MCF 10A (cell line): ENCODE measurements around the gene ZNF552. TPM values are rescaled to one million over a fixed set of nuclear protein-coding genes. Genes with fewer than 3 reads are reported as not detected.
"Not testable (repeated sequence)": the region's sequence is repeated elsewhere in the genome, so short reads cannot be mapped to it uniquely, and the experiment has no call there.

Source experiments
- BruUV-seq: library from RNA; stranded (reverse); fragments of 400-500 nt; replicated peaks from 2 replicates; lab custom pipeline; 2021; lab: Mats Ljungman, UMichigan
- CTCF ChIA-PET: fragments of 300-600 bp; sonication (Branson Sonifier 250); formaldehyde crosslinking; extraction: SDS; loops from one replicate; lab custom pipeline; 2021; ENCODE audit warnings: antibody characterized with exemption, inconsistent platforms; lab: Yijun Ruan, JAX
- POLR2A ChIA-PET: fragments of 300-600, 350-650 bp; sonication (Branson Sonifier 250); formaldehyde crosslinking; extraction: SDS; loops from one replicate; lab custom pipeline; 2020; ENCODE audit warnings: antibody characterized with exemption, inconsistent platforms; lab: Yijun Ruan, JAX
- DNase-seq: peaks from one replicate; pipeline ENCODE4 v3.0.0-alpha.2; 2018; ENCODE audit not compliant: unreplicated experiment
- H3K27ac Mint-ChIP-seq: one replicate; pipeline ENCODE4 v1.8.0; 2022; ENCODE audit warnings: mild to moderate bottlenecking, low read depth, mixed read lengths; ENCODE audit not compliant: unreplicated experiment
- H3K27me3 Mint-ChIP-seq: one replicate; pipeline ENCODE4 v1.8.0; 2022; ENCODE audit warnings: mixed read lengths; ENCODE audit not compliant: insufficient read depth, unreplicated experiment
- H3K36me3 Mint-ChIP-seq: one replicate; pipeline ENCODE4 v1.8.0; 2022; ENCODE audit warnings: mild to moderate bottlenecking, moderate library complexity, mixed read lengths; ENCODE audit not compliant: insufficient read depth, unreplicated experiment
- H3K4me1 Mint-ChIP-seq: one replicate; pipeline ENCODE4 v1.8.0; 2022; ENCODE audit warnings: mixed read lengths; ENCODE audit not compliant: insufficient read depth, unreplicated experiment
- H3K4me3 Mint-ChIP-seq: one replicate; pipeline ENCODE4 v1.8.0; 2022; ENCODE audit warnings: mild to moderate bottlenecking, moderate library complexity, mixed read lengths; ENCODE audit not compliant: unreplicated experiment
- H3K9me3 Mint-ChIP-seq: one replicate; pipeline ENCODE4 v1.8.0; 2022; ENCODE audit warnings: mixed read lengths; ENCODE audit not compliant: unreplicated experiment
- intact Hi-C: fragments of 100-400 bp; cut with micrococcal nuclease; formaldehyde crosslinking; loops from 2 replicates; pipeline ENCODE4 v1.14.1; 2022
- total RNA-seq: library from RNA; stranded (reverse); gene quantifications from 2 replicates; pipeline ENCODE4 v1.2.3, GENCODE V29; 2022
- TF ChIP-seq, protein P1 (sequence below): fragments of 200-600 bp; IDR thresholded peaks from one replicate; pipeline ENCODE4 v1.8.0; 2022; ENCODE audit warnings: antibody characterized with exemption, mild to moderate bottlenecking; ENCODE audit not compliant: unreplicated experiment

The ZNF552 gene
- total RNA-seq, 1 experiment from 2014 or later = 5.6 TPM

- H3K9me3 Mint-ChIP-seq = no peaks in the 10 kb centered on the region
- intact Hi-C loops = no loop called here
- TF ChIP-seq, protein P1, sequence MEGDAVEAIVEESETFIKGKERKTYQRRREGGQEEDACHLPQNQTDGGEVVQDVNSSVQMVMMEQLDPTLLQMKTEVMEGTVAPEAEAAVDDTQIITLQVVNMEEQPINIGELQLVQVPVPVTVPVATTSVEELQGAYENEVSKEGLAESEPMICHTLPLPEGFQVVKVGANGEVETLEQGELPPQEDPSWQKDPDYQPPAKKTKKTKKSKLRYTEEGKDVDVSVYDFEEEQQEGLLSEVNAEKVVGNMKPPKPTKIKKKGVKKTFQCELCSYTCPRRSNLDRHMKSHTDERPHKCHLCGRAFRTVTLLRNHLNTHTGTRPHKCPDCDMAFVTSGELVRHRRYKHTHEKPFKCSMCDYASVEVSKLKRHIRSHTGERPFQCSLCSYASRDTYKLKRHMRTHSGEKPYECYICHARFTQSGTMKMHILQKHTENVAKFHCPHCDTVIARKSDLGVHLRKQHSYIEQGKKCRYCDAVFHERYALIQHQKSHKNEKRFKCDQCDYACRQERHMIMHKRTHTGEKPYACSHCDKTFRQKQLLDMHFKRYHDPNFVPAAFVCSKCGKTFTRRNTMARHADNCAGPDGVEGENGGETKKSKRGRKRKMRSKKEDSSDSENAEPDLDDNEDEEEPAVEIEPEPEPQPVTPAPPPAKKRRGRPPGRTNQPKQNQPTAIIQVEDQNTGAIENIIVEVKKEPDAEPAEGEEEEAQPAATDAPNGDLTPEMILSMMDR = no peak
- no peak overlapping the region for H3K4me3 Mint-ChIP-seq
- POLR2A ChIA-PET = interaction anchor here (0.7 to 3.7 kb wide), 2 partner anchors 8 to 14 kb away, joined by 3 to 60 read pairs; no protein-coding TSS in a partner anchor
- DNase-seq = no peak
- no peak overlapping the region for H3K27ac Mint-ChIP-seq
- H3K4me1 Mint-ChIP-seq = peaks cover 10% of the 10 kb centered on the region
- CTCF ChIA-PET = interaction anchor here (0.7 kb wide), 1 partner anchor 83 kb away, joined by 3 read pairs; no protein-coding TSS in a partner anchor
- no peaks in the 10 kb centered on the region for H3K27me3 Mint-ChIP-seq
- peaks cover 56% of the 10 kb centered on the region for H3K36me3 Mint-ChIP-seq
- BruUV-seq = no TSS peak
Measured at GRCh38 chr19:57812226-57812625, 2.5 kb downstream of the ZNF552 start.

DNA sequence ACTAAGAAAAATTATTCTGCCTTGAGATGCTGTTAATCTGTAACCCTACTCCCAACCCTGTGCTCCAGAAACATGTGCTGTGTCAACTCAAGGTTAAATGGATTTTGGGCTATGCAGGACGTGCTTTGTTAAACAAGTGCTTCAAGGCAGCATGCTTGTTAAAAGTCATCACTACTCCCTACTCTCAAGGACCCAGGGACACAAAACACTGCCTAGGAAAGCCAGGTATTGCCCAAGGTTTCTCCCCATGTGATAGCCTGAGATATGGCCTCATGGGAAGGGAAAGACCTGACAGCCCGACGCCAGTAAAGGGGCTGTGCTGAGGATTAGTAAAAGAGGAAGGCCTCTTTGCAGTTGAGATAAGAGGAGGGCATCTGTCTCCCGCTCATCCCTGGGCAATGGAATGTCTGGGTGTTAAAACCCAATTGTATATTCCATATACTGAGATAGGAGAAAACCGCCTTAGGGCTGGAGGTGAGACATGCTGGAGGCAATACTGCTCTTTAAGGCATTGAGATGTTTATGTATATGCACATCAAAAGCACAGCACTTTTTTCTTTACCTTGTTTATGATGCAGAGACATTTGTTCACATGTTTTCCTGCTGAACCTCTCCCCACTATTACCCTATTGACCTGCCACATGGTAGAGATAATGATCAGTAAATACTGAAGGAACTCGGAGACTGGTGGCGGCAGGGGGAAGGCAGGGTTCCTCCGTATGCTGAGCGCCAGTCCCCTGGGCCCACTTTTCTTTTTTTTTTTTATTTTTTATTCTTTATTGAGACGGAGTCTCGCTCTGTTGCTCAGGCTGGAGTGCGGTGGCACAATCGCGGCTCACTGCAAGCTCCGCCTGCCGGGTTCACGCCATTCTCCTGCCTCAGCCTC, 4.1 kb downstream of the ZNF552 start:
- H3K27me3 Mint-ChIP-seq, CTCF ChIA-PET, DNase-seq, H3K4me3 Mint-ChIP-seq, POLR2A ChIA-PET, BruUV-seq, H3K27ac Mint-ChIP-seq, intact Hi-C loops, H3K9me3 Mint-ChIP-seq: not testable (repeated sequence)
- Mint-ChIP-seq H3K4me1 (peaks cover 10% of the 10 kb centered on the region), H3K36me3 (peaks cover 62% of the 10 kb centered on the region)

DNA sequence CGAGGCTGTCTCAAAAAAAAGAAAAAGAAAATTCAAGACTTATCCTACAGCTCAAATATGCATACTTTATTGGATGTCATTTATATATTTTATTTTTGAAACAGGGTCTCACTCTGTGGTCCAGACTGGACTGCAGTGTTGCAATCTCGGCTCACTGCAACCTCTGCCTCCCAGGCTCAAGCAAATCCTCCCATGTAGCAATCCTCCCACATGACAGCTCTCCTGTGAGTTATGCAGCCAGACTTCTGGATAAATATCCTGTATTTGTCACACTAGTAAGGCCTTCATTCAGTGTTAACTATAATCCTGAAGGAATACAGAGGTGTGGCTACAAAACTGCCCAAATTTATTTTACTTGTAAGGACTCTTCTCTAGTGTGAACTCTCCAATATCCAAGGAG, 7.2 kb downstream of the ZNF552 start:
- Mint-ChIP-seq H3K36me3 (peaks cover 63% of the 10 kb centered on the region), H3K4me1 (peaks cover 19% of the 10 kb centered on the region), H3K9me3 (no peaks in the 10 kb centered on the region), H3K27ac (no peak overlapping the region), H3K27me3 (no peaks in the 10 kb centered on the region), H3K4me3 (no peak overlapping the region)
- intact Hi-C loops = no loop called here
- POLR2A ChIA-PET = interaction anchor here (1.3 kb wide), 1 partner anchor 13 kb away, joined by 3 read pairs; no protein-coding TSS in a partner anchor
- BruUV-seq = no TSS peak
- no peak for DNase-seq
- CTCF ChIA-PET = no interaction called here
- TF ChIP-seq, protein P1 = no peak

- BruUV-seq = no TSS peak
Measured at GRCh38 chr19:57803594-57804325, 11.0 kb downstream of the ZNF552 start.

More at GRCh38 chr19:57803594-57804325, 11.0 kb downstream of the ZNF552 start:
- peak; percentile 62 for DNase-seq
- Mint-ChIP-seq H3K4me1 (peaks cover 42% of the 10 kb centered on the region), H3K4me3 (peak overlapping the region; percentile 82), H3K9me3 (no peaks in the 10 kb centered on the region), H3K27ac (peak overlapping the region; percentile 94), H3K36me3 (peaks cover 46% of the 10 kb centered on the region), H3K27me3 (no peaks in the 10 kb centered on the region)
- CTCF ChIA-PET = interaction anchor here (0.7 kb wide), 1 partner anchor 10 kb away, joined by 3 read pairs; no protein-coding TSS in a partner anchor
- TF ChIP-seq, protein P1 = no peak
- POLR2A ChIA-PET = interaction anchor here (0.6 to 8.0 kb wide), 10 partner anchors 9 to 477 kb away, joined by 3 to 65 read pairs (median 4); partner anchors contain the start of genes ZNF551, ZNF552, ZNF586 and ZNF776
- intact Hi-C loops = loop anchor here (1.0 kb wide), 1 partner anchor 16 kb away; no protein-coding TSS in a partner anchor
